Forelimb muscle (tissue), 1 donor: ENCODE measurements around the gene HOXC9. TPM values are rescaled to one million over a fixed set of nuclear protein-coding genes. Genes with fewer than 3 reads are reported as not detected.

Source experiments
- DNase-seq: peaks from one replicate; pipeline ENCODE4 v3.0.0-alpha.2; 2013; ENCODE audit warnings: low read depth
- polyA plus RNA-seq: library from polyadenylated mRNA; unstranded; fragments of 120-200 nt; gene quantifications from one replicate; pipeline ENCODE4 v1.2.1, GENCODE V29; 2013; ENCODE audit not compliant: insufficient read length

Gene HOXC9
- polyA plus RNA-seq, 1 donor, result 0.52 TPM

DNA sequence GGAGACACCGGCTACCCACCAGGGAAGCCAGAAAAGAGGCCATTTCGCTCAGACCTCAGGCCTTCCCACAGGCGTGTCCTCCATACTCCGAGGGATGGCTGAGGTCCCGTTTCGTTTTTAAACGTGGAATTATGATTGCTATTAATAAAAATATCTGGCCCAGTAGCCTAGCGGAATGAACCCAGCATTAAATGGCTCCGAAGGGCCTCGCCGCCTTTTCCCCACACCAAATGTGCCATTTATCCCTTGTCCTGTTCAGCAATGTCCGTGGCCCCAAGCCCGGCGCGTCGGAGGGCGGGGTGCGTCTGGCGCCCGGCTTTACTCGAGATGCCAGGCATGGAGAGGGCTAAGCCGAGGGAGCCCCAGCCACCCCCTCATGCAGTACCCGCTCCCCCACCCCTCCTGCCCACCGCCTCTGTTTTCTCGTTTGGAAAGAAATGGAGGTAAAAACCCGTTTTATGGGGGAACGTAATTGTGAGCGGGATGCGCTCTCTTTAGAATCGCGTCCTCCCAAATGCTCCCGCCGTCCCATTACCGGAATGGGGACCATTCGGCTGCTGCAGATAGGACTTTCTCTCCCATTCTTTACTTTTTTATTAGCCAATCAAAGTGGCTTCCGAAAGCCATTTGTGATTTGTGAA lies 14.5 kb downstream of the HOXC9 start:
- DNase-seq, result no peak

DNA sequence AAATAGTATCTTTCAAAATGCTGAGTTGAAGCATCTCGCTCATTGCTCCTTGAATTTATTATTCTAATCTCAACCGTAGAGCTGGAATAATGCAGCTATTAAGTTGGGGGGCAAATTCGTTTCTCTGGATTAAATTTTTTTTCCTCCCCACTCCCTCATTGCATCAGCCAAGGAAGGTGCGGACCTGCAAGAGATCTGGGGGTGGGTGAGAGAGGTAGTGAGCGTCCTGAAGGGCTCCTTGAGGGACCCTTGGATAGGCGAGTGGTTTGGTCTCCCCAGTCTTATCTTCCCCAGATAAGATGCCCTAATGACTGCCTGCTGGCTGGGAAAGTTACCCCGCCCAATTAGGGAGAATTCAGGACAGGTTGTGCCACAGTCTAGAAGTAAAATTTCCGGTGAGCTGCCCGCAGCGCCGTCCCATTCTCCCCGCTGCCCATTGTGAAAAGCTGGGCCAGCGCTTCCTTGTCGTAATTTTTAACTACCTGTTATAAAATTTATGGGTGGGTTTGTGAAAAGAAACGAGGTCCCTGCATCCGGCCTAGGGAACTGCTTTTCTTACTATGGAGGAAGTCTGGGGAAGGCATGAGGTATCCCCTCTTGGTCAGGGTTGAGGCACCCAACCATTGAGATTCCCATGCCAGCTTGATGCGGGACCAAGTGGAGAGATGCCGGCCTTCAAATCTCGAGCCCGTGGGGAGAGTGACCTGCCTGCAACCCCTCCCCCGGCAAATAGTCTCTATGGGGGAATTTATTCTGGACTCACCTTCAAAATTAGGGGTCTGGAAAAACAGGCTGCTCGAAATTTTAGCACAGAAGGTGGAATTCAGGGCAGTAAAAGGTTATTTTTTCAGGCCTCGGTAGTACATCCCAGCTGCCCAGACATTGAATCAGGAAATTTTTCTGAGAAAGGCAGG lies 15.3 kb downstream of the HOXC9 start:
- DNase-seq, result no peak

DNA sequence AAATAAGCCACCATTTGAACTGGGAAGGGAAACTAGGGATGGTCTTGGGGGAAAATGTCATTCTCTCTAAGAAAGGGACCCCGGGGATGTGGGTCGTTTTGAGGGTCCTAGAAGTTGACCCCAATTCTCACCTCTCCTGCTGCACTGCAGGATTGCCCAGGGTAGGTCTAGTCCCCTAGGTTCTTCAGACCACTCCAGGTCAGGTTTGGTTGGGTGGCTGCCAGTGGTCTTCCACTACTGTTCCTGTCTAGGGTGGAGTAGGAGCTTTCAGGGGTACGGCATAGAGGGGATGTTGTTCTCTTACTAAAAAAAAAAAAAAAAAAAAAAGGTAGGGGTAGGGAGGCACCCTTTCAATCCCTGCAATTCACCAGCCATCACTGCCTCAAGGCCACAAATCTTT lies 16.1 kb downstream of the HOXC9 start:
- no peak for DNase-seq

DNA sequence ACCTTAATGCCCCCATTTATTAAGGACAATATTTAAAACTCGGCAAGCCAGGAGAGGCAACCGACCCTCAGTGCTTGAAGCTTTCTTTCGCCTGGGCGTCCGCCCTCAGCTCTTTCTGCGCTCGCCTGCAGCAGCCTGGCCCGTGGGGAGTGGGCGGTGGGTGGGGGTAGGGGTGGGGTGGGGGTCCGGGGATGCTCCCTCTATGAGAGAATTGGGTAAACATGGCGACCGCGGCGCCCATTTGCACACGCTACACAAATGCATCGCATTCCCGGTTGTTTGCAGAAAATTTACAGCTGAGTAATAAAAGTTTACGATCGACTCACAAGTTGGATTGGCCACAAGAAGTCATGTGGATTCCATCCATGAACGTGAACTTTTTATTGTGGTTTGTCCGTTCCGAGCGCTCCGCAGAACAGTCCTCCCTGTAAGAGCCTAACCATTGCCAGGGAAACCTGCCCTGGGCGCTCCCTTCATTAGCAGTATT lies 16.6 kb downstream of the HOXC9 start:
- no peak for DNase-seq

DNA sequence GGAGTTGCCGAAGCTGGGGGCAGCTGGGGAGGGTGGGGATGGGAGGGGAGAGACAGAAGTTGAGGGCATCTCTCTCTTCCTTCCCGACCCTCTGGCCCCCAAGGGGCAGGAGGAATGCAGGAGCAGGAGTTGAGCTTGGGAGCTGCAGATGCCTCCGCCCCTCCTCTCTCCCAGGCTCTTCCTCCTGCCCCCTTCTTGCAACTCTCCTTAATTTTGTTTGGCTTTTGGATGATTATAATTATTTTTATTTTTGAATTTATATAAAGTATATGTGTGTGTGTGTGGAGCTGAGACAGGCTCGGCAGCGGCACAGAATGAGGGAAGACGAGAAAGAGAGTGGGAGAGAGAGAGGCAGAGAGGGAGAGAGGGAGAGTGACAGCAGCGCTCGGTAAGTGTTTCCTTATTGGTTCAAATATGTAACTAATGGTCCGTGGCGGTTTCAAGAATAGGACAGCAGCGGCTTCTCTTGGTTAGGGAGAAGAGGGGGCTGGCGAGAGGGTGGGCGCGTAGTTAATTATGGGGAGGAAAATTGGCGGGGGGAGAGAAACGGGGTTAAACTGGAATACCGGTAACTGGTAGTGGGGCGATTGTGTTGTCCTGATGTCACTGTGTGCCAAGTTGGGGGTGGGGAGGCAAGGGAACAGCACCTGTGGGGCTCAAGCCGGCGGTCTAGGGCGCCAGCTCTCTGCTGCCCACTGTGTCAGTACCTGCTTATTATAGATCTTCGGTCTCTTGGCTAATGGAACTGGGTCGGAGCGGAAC lies 17.2 kb downstream of the HOXC9 start:
- no peak for DNase-seq

DNA sequence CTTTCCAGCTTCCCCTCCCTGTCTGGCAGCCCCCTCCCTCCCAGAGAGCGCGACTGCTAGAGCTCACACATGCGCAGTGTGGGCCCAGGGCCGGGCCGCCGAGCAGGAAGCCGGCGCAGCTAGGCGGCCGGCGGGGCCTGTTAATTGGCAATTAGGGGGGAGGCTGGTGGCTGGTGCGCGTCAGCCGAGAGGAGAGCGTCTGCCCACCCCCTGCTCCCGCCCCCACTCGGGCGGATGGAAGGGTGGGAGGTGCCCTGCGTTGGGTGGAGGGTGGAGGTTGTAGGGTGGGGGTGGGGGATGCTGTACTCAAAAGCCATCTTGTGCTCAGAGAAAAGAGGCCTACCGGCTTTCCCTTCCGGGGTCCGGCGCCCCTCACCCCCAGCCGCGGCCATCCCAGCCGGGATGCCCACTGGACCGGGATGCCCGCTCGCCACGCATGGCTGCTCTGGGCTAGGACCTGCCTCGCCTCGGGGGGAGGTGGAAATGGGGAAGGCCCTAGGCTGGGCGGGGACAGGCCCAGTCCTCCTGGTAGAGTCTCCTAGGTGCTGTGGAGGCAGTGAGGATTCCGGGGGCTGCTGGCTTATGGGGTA lies 18.0 kb downstream of the HOXC9 start:
- DNase-seq, result peak; percentile 50

DNA sequence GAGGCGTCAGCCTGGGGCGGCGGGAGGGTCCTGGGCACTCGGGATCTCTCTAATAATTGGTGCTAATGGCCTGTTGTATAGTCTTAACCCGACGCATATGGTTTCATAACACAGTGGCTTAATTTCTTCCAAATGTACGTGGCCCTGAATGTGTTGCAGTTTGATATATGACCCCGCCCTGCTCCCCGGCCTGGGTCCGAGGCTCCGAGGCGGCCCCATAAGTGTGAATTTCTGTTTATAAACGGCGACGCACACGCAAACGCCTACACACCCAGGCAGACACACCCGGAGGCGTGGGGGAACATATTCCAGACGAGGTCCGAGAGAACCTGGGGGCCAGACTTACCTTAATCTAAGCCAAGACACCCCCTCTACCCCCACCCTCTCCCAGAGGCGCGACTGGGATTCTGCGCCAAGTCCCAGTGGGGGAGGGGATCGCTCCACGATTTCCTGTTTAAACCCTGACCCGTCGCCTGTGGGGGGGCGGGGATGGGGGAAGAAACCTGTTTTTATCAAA lies 18.6 kb downstream of the HOXC9 start:
- DNase-seq, result no peak

DNA sequence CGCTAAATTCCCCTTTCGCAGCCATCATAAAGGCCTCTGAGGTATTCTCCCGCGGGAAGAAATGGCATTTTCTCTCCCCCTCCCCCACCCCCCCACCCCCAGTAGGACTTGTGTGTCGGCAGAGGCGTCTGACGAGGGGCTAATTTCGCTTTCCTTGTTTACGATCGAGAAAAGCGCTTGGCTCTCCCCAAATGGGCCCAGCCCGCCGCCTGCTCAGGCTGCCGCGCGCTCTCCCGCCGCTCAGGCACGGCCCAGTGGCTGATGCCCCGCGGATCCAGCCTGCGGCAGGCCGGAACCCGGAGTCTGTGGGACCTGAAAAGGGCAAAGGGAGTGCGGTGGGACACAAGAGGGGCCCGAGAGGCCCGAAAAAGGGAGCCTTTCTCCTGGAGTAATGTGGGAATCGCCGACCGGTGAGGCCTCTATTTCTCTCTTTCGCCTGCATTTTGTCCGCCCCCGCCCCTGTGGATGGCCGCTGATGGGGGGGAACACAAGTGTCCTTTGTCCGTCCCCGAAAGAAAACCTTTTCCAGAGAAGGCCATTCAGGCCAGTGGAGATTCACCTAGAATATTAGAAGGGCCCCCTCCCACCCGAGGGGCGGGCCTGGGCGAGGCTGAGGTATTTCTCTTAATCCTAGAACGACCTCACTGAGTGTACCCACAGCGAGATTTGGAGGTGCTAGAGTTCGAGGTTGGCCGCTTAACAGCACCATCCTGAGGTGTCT lies 19.3 kb downstream of the HOXC9 start:
- no peak for DNase-seq

DNA sequence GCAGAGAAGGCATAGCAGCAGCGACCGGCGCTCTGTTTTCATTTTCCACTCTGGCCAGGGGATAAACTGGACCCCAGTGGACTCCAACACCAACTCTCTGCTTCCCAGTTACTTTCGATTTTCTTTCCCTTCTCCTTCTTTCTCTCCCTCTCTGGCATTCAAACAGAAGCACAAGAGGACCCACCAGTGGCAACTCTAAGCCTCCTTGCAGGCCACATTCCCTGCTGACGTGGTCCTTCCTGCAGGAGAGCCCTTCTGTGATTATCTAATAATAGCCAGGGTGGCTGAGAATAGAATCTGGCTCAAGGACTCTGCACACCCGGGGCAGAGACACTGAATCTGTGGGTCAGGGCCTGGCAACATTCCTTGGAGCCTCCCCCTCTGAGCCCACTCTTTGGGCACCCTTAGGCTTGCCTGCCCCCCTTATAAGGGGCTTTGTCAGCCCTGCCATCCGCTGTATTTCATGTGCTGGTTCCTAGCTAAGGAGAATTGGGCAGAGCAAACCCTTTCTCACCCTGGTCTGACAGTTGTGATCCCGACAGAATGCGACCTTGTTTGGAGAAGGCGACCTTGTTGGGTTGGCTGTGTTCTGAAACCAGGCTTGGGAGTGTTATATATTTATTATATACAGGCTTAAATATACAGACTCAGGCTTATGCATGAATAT lies 20.1 kb downstream of the HOXC9 start:
- no peak for DNase-seq

DNA sequence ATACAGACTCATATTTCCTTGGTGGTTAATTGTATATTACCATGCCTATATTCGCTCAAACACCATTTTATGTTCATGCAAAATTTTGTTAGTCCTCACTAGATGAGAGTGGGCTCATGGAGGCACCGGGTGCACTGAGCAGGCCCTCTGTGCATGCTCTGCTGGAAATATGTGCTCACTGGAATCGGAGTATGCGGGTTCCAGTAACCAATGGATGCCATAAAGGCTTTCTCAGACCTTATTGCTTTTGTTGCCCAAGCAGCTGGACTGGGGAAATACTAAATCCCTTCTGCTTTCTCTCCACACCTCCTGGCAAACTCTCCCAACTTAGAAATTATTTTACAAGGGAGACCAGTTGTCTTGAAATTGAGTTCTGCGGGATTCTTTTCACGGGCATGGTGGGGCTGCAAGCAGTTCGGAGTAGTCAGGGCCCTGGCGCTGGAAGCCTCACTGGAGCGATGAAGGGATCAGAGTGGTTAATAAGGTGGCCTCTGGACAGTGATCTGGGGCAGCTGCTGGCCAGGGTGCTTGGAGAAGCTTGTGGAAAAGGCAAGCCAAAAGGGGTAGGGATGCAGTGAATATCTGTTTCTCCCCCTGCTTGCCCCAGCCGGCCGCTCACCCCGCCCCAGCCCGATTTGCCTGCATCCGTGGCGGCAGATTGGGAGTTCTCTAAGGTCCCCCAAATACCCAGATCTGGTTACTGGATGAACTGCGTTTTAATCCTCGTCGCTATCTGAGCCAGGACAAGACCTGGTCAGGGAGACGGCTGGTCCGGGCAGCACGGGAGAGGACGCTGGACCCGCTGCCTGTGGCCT lies 20.8 kb downstream of the HOXC9 start:
- no peak for DNase-seq

GRCh38 chr12:54021432-54022013 lies 21.6 kb downstream of the HOXC9 start:
- no peak for DNase-seq

- no peak for DNase-seq
Observed at GRCh38 chr12:54022960-54023884, 23.3 kb downstream of the HOXC9 start.

DNA sequence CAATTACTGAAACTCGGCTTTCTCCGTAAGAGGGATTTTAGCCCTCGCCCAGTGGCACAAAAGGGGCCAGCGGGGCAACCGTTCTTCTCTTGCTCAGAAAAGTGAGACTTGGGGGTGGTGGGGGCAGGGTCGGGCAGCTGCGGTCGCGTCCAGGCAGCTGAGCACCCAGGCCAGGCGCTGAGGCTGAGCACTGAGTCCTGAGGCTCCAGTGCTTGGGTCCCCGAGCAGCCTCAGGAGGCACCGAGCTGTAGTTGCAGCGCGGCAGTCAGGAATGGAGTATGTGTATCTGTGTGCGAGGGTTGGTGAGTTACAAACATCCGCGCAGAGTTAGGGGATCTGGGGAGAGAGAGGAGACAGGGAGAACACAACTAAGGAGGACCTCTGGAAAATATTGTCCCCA lies 24.2 kb downstream of the HOXC9 start:
- no peak for DNase-seq

- no peak for DNase-seq
Observed at GRCh38 chr12:54024581-54025305, 24.8 kb downstream of the HOXC9 start.

DNA sequence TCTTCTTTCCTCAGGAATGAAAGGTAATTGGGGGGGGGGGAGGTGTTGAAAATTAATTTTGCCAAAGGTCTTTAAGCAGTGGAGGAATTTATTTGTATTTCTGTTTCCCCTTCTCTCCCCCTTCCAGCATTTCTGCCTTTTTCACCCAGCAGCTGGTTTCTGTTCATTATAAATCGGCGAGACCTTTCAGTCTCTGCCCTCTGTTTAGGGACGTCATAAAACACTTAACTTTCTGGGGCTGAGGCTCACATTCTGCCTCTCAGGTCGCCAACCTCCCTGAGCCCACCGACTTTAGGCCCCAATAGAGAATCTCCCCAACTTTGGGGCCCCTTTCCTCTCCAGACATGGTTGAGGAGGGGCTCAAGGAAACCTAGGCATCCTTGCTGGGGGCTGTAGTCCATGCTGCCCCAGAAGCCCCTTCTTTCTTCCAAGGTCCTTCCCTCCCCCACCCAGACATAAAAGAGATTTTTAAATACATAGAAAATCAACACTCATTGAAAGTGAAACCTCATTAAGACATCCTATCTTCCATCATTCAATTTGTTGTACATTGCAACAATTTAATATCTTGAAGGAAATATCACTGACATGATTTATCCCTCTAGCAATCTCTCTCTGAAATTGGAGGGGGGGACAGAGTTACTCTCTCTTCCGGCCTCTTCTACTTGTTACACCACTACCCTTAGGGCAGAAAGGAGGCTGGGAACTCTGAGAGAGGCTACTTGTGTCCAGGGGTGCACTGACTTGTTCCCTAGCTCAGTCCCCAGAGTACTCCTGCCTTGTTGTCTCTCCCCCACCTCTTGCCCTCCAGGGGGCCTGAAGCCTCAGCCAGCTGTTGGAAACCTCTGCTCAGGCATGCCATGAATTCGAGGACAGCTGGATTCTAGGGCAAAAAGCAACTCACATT lies 25.8 kb downstream of the HOXC9 start:
- no peak for DNase-seq
